Epithelial cell of prostate (primary cell): ENCODE data around the gene GRIK4.

ENCODE experiments used
- DNase-seq: peaks from one replicate; pipeline ENCODE4 v3.0.0-alpha.2; 2011; ENCODE audit warnings: low read depth, low spot score
- H3K27ac ChIP-seq: fragments of 450-650 bp; 2 replicates; pipeline ENCODE4 v1.5.1; 2017; ENCODE audit warnings: mild to moderate bottlenecking

GRIK4 gene

GRCh38 chr11:120715239-120715638 is 203.7 kb downstream of the GRIK4 start:
- no peak overlapping the region for H3K27ac ChIP-seq
- no peak for DNase-seq

GRCh38 chr11:120717042-120717441 is 205.5 kb downstream of the GRIK4 start:
- no peak for DNase-seq
- no peak overlapping the region for H3K27ac ChIP-seq

- H3K27ac ChIP-seq: no peak overlapping the region
- DNase-seq: no peak
Observed at GRCh38 chr11:120717623-120718022, 206.1 kb downstream of the GRIK4 start.

- DNase-seq: no peak
- H3K27ac ChIP-seq: no peak overlapping the region
Observed at GRCh38 chr11:120718171-120718570, 206.6 kb downstream of the GRIK4 start.

GRCh38 chr11:120719348-120719747 is 207.8 kb downstream of the GRIK4 start:
- DNase-seq: no peak
- no peak overlapping the region for H3K27ac ChIP-seq

- DNase-seq: no peak
- H3K27ac ChIP-seq: no peak overlapping the region
Observed at GRCh38 chr11:120720760-120721159, 209.2 kb downstream of the GRIK4 start.

GRCh38 chr11:120722524-120722923 is 211.0 kb downstream of the GRIK4 start:
- H3K27ac ChIP-seq: no peak overlapping the region
- DNase-seq: no peak

- no peak for DNase-seq
Observed at GRCh38 chr11:120723751-120724150, 212.2 kb downstream of the GRIK4 start.

GRCh38 chr11:120727752-120728151 is 216.2 kb downstream of the GRIK4 start:
- no peak overlapping the region for H3K27ac ChIP-seq
- DNase-seq: no peak

More at GRCh38 chr11:120723751-120724150, 212.2 kb downstream of the GRIK4 start:
- H3K27ac ChIP-seq: no peak overlapping the region

GRCh38 chr11:120735035-120735434 is 223.5 kb downstream of the GRIK4 start:
- DNase-seq: no peak
- no peak overlapping the region for H3K27ac ChIP-seq

GRCh38 chr11:120738516-120739046 is 227.0 kb downstream of the GRIK4 start:
- no peak overlapping the region for H3K27ac ChIP-seq
- DNase-seq: no peak

GRCh38 chr11:120739780-120740179 is 228.2 kb downstream of the GRIK4 start:
- DNase-seq: no peak

GRCh38 chr11:120740380-120740779 is 228.8 kb downstream of the GRIK4 start:
- H3K27ac ChIP-seq: no peak overlapping the region
- DNase-seq: no peak

More at GRCh38 chr11:120739780-120740179, 228.2 kb downstream of the GRIK4 start:
- H3K27ac ChIP-seq: no peak overlapping the region

- DNase-seq: no peak
- no peak overlapping the region for H3K27ac ChIP-seq
Observed at GRCh38 chr11:120744016-120744994, 232.8 kb downstream of the GRIK4 start.

- H3K27ac ChIP-seq: no peak overlapping the region
- no peak for DNase-seq
Observed at GRCh38 chr11:120746376-120746775, 234.8 kb downstream of the GRIK4 start.

GRCh38 chr11:120746836-120747609 is 235.5 kb downstream of the GRIK4 start:
- DNase-seq: peak; percentile 85
- H3K27ac ChIP-seq: no peak overlapping the region

- no peak overlapping the region for H3K27ac ChIP-seq
Observed at GRCh38 chr11:120747850-120748814, 236.6 kb downstream of the GRIK4 start.

GRCh38 chr11:120749395-120749794 is 237.8 kb downstream of the GRIK4 start:
- no peak for DNase-seq
- H3K27ac ChIP-seq: no peak overlapping the region

More at GRCh38 chr11:120747850-120748814, 236.6 kb downstream of the GRIK4 start:
- DNase-seq: no peak
